ENCODE data around the gene SUFU. TPM values are rescaled to one million over a fixed set of nuclear protein-coding genes. Genes with fewer than 3 reads are reported as not detected.

The SUFU gene
- total and polyA plus RNA-seq, 4 donors = 1.8 to 3.8 (median 2.9) TPM

DNA sequence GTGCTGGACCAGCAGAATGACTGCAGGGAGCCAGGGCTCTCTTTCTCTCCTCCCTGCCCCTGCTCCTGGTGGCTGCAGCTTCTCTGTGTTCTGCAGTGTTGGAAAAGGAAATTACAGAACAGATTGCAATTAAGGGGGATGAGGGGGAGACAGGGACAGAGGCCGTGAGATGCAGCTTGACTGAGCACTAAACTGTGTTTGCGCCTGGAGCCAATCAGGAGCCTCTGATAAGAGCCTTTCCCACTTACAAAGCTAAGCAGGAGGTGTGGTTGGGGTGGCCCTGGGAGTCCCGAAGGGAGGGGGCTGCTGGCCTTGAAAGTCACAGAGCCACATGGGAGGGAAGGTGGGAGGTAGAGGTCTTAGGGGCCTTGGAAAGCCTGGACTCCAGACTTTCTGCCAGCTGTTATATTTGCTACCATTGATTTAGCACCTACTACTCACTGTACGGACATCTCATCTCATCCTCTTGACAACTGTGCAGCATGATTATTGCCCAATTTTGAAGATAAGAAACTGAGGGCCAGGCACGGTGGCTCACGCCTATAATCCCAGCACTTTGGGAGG lies 167.2 kb downstream of the SUFU start:
- WGBS = 82% methylated on average over 6 of the region's 6 CpGs
- H3K27ac ChIP-seq (ENCODE audit: low read depth in 1 of 2, low read length in 2 of 2) = no peak overlapping the region
- no peak for DNase-seq (ENCODE audit: low spot score)

GRCh38 chr10:102673236-102673818 lies 169.6 kb downstream of the SUFU start:
- Histone ChIP-seq H3K27me3 (ENCODE audit: control insufficient read depth in 4 of 4, insufficient read depth in 4 of 4, low read length in 3 of 4) (no peaks in the 10 kb centered on the region), H3K27ac (ENCODE audit: low read depth in 1 of 2, low read length in 2 of 2) (peak overlapping the region in 1 of 2 donors; percentile 59), H3K9me3 (ENCODE audit: control insufficient read depth in 4 of 4, low read length in 3 of 4) (no peaks in the 10 kb centered on the region), H3K36me3 (ENCODE audit: control insufficient read depth in 4 of 4, insufficient read depth in 3 of 4, low read depth in 1 of 4, low read length in 3 of 4) (no peaks in the 10 kb centered on the region), H3K4me3 (ENCODE audit: low read depth in 1 of 3, low read length in 3 of 3) (no peak overlapping the region), H3K9ac (ENCODE audit: low read depth in 1 of 2, low read length in 2 of 2) (no peak overlapping the region), H3K4me1 (ENCODE audit: control insufficient read depth in 4 of 4, insufficient read depth in 4 of 4, low read length in 3 of 4) (peaks cover 6 to 28% (median 14%) of the 10 kb centered on the region in 4 donors)
- WGBS = 87% methylated on average over 13 of the region's 13 CpGs
- DNase-seq (ENCODE audit: low spot score) = no peak
- TF ChIP-seq REST (IDR thresholded peaks at IDR 0.05) (no peak), GABPA (IDR thresholded peaks at IDR 0.05 in 1 of 2, conservative IDR thresholded peaks at IDR 0.05 in 1 of 2) (no peak), HNF4G (IDR thresholded peaks at IDR 0.05) (no peak), NR2F2 (IDR thresholded peaks at IDR 0.05) (no peak), TAF1 (conservative IDR thresholded peaks at IDR 0.05) (no peak), MAX (IDR thresholded peaks at IDR 0.05) (no peak), HNF4A (conservative IDR thresholded peaks at IDR 0.05) (no peak), YY1 (IDR thresholded peaks at IDR 0.05) (no peak)
- TF ChIP-seq, protein P1, sequence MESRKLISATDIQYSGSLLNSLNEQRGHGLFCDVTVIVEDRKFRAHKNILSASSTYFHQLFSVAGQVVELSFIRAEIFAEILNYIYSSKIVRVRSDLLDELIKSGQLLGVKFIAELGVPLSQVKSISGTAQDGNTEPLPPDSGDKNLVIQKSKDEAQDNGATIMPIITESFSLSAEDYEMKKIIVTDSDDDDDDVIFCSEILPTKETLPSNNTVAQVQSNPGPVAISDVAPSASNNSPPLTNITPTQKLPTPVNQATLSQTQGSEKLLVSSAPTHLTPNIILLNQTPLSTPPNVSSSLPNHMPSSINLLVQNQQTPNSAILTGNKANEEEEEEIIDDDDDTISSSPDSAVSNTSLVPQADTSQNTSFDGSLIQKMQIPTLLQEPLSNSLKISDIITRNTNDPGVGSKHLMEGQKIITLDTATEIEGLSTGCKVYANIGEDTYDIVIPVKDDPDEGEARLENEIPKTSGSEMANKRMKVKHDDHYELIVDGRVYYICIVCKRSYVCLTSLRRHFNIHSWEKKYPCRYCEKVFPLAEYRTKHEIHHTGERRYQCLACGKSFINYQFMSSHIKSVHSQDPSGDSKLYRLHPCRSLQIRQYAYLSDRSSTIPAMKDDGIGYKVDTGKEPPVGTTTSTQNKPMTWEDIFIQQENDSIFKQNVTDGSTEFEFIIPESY (IDR thresholded peaks at IDR 0.05) = no peak

More for the DNA sequence above, 167.2 kb downstream of the SUFU start:
- TF ChIP-seq JUND (IDR thresholded peaks at IDR 0.05) (no peak), HNF4A (conservative IDR thresholded peaks at IDR 0.05) (no peak), RXRA (IDR thresholded peaks at IDR 0.05) (no peak)
- Histone ChIP-seq H3K36me3 (ENCODE audit: control insufficient read depth in 4 of 4, insufficient read depth in 3 of 4, low read depth in 1 of 4, low read length in 3 of 4) (no peaks in the 10 kb centered on the region), H3K27me3 (ENCODE audit: control insufficient read depth in 4 of 4, insufficient read depth in 4 of 4, low read length in 3 of 4) (no peaks in the 10 kb centered on the region), H3K9ac (ENCODE audit: low read depth in 1 of 2, low read length in 2 of 2) (no peak overlapping the region), H3K4me3 (ENCODE audit: low read depth in 1 of 3, low read length in 3 of 3) (no peak overlapping the region), H3K4me1 (ENCODE audit: control insufficient read depth in 4 of 4, insufficient read depth in 4 of 4, low read length in 3 of 4) (peaks cover 0 to 14% (median 4%) of the 10 kb centered on the region in 4 donors), H3K9me3 (ENCODE audit: control insufficient read depth in 4 of 4, low read length in 3 of 4) (no peaks in the 10 kb centered on the region)
